OCI-LY7 (cell line): Measurements from ENCODE around the gene CACNA1B. TPM values are rescaled to one million over a fixed set of nuclear protein-coding genes. Genes with fewer than 3 reads are reported as not detected.
"Not testable (repeated sequence)": the region's sequence is repeated elsewhere in the genome, so short reads cannot be mapped to it uniquely, and the experiment has no call there.

ENCODE experiments used
- BruUV-seq: library from RNA; stranded (reverse); fragments of 400-500 nt; replicated peaks from 2 replicates; lab custom pipeline; 2021; lab: Mats Ljungman, UMichigan
- CTCF ChIA-PET: fragments of 300-600 bp; sonication (Branson Sonifier 250); formaldehyde crosslinking; loops from one replicate; lab custom pipeline; 2022; ENCODE audit warnings: antibody characterized with exemption; ENCODE audit not compliant: unreplicated experiment; lab: Charles Lee
- POLR2A ChIA-PET: fragments of 300-600 bp; sonication (Branson Sonifier 250); formaldehyde crosslinking; loops from one replicate; lab custom pipeline; 2022; ENCODE audit warnings: antibody characterized with exemption; lab: Charles Lee
- DNase-seq: peaks from one replicate; pipeline ENCODE4 v3.0.0-alpha.2; 2015; ENCODE audit warnings: low spot score
- H2AFZ ChIP-seq: fragments of 200-600 bp; sonication (generic), shearing (Covaris generic); 2 replicates; pipeline ENCODE4 v1.6.1; 2014; ENCODE audit warnings: mild to moderate bottlenecking, antibody characterized with exemption, low read length, moderate library complexity
- H3K27ac ChIP-seq: fragments of 200-600 bp; sonication (generic); 2 replicates; pipeline ENCODE4 v1.5.1; 2014; ENCODE audit warnings: mixed run types, low read depth, mild to moderate bottlenecking, moderate library complexity, low read length, inconsistent platforms; ENCODE audit not compliant: poor library complexity, severe bottlenecking
- H3K36me3 ChIP-seq: fragments of 200-600 bp; sonication (generic); 2 replicates; pipeline ENCODE4 v1.6.1; 2014; ENCODE audit warnings: mild to moderate bottlenecking, antibody characterized with exemption, low read length, moderate library complexity, mixed read lengths; ENCODE audit not compliant: insufficient read depth
- H3K4me1 ChIP-seq: fragments of 200-600 bp; sonication (generic); 2 replicates; pipeline ENCODE4 v1.5.1; 2014; ENCODE audit warnings: mild to moderate bottlenecking, low read length; ENCODE audit not compliant: insufficient read depth, poor library complexity, severe bottlenecking
- H3K4me2 ChIP-seq: fragments of 200-600 bp; sonication (generic); 2 replicates; pipeline ENCODE4 v1.6.1; 2014; ENCODE audit warnings: mild to moderate bottlenecking, low read length
- H3K4me3 ChIP-seq: fragments of 200-600 bp; sonication (generic); 2 replicates; pipeline ENCODE4 v1.5.1; 2014; ENCODE audit warnings: mild to moderate bottlenecking, low read depth, low read length; ENCODE audit not compliant: poor library complexity, severe bottlenecking
- H3K79me2 ChIP-seq: fragments of 200-600 bp; sonication (generic); 2 replicates; pipeline ENCODE4 v1.6.1; 2016; ENCODE audit warnings: low read depth, mild to moderate bottlenecking, low read length, moderate library complexity, mixed read lengths; ENCODE audit not compliant: insufficient read depth
- H3K9me2 ChIP-seq: fragments of 200-600 bp; sonication (generic); 2 replicates; pipeline ENCODE4 v1.6.1; 2016; ENCODE audit warnings: mild to moderate bottlenecking, low read length, mixed read lengths; ENCODE audit not compliant: insufficient read depth
- H3K9me3 ChIP-seq: fragments of 200-600 bp; sonication (generic); 2 replicates; pipeline ENCODE4 v1.6.1; 2014; ENCODE audit warnings: mild to moderate bottlenecking, mixed run types, low read length, mixed read lengths
- H4K20me1 ChIP-seq: fragments of 200-600 bp; sonication (generic); 2 replicates; pipeline ENCODE4 v1.6.1; 2014; ENCODE audit warnings: mild to moderate bottlenecking, antibody characterized with exemption, low read length, moderate library complexity, mixed read lengths; ENCODE audit not compliant: insufficient read depth
- intact Hi-C: fragments of 100-400 bp; cut with micrococcal nuclease; formaldehyde crosslinking; loops from one replicate; pipeline ENCODE4 v1.10.0; 2022; ENCODE audit not compliant: unreplicated experiment
- total RNA-seq, 2 experiments: library from RNA; depleted of rRNA in 1 of 2; stranded (reverse); fragments of >200 nt in 1 of 2; shearing (Covaris generic) in 1 of 2; gene quantifications; 2 replicates each; pipeline ENCODE4 v1.2.3, GENCODE V29; 2014 to 2022

The CACNA1B gene
- total RNA-seq, 2 experiments from 2014 or later, result not detected

DNA sequence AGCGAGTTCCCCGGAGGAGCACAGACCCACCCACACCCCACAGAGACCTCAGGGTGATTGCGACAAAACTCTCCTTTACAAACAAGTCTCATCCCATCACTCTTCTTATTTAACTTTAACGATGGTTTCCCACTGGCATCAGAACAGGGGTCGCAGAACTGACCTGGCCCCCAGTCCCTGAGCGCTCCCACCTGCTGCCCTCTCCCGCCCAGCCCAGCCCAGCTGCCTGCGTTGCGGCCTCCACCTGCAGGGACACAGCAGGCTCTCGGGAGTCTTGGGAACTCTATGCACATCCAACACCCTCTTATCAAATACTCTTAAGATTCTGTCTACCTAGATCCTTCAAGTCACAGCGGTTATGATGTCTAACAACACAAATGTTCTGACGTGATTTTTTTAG is 250.4 kb downstream of the CACNA1B start:
- H3K4me2 ChIP-seq, H3K9me2 ChIP-seq, DNase-seq, H3K4me1 ChIP-seq, H3K79me2 ChIP-seq, CTCF ChIA-PET, BruUV-seq, H2AFZ ChIP-seq, H3K36me3 ChIP-seq, H3K4me3 ChIP-seq, intact Hi-C loops, POLR2A ChIA-PET, H3K27ac ChIP-seq, H4K20me1 ChIP-seq: not testable (repeated sequence)
- peaks cover 17% of the 10 kb centered on the region for H3K9me3 ChIP-seq

DNA sequence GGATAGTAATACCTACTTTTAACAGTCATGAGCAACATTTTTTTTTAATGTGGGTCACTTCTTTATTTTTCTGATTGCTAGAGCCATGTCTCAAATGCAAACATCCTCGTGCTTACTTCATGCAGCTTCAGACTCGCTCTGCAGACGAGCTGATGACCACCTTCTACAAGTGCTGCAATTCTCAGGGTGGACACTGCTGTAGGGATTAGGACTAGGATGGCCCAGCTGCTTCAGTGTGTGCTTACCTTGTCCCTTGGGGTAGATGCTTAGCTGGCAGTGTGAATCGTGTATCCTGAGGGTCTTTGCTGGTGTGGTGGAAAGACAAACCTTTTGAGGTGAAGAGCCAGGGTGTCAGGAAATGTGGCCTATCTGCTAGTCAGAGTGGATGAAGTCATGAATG is 251.7 kb downstream of the CACNA1B start:
- H3K9me3 ChIP-seq, H3K4me1 ChIP-seq, DNase-seq, POLR2A ChIA-PET, H3K79me2 ChIP-seq, intact Hi-C loops, BruUV-seq, H3K9me2 ChIP-seq, H3K4me3 ChIP-seq, CTCF ChIA-PET, H4K20me1 ChIP-seq, H3K4me2 ChIP-seq, H2AFZ ChIP-seq, H3K36me3 ChIP-seq, H3K27ac ChIP-seq: not testable (repeated sequence)

GRCh38 chr9:138132946-138133705 is 255.5 kb downstream of the CACNA1B start:
- H3K9me3 ChIP-seq, H3K27ac ChIP-seq, H3K36me3 ChIP-seq, H3K4me3 ChIP-seq, intact Hi-C loops, H3K4me1 ChIP-seq, POLR2A ChIA-PET, H3K79me2 ChIP-seq, CTCF ChIA-PET, H3K4me2 ChIP-seq, BruUV-seq, DNase-seq, H2AFZ ChIP-seq, H3K9me2 ChIP-seq, H4K20me1 ChIP-seq: not testable (repeated sequence)

DNA sequence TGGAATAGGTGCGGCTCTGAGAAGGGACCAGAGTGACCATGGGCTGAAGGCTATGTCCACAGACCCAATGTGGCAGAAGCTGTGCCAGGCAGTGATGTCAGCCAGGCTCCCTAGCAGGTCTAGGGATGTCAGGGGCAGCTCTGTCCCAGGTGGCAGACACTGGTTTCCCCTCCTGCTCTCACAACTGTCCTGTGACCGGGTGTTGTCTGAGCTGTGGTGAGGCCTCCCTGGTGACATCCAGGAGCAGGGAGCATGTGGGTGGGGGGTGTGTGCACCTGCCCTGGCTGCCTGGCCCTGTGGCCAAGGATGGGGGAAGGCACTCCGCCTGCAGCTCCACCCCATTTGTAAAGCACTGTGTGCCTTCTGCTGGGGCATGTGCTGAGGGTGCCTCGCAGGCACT is 257.0 kb downstream of the CACNA1B start:
- POLR2A ChIA-PET, CTCF ChIA-PET: not testable (repeated sequence)

DNA sequence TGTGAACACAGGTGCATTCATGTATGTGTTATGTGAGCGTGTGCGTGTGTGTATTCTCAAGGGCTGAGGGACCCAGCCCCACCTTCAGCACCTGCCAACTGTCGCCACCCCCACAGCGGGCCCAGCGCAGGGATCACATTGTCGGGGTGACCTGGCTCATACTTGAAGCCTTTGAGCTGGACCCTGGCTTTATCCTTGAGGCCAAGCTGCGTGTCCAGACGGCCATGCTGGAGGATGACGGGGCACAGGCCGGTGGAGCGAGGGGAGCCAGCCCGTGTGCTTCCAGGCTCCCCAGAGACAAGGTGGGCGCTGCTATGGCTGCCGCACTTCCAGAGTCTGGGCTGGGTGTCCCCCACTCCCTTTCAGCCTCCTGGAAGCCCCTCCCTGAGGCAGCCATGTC is 261.5 kb downstream of the CACNA1B start:
- H3K79me2 ChIP-seq, H3K4me3 ChIP-seq, H3K27ac ChIP-seq, H3K9me2 ChIP-seq, H2AFZ ChIP-seq, DNase-seq, CTCF ChIA-PET, BruUV-seq, intact Hi-C loops, H3K4me1 ChIP-seq, H4K20me1 ChIP-seq, H3K4me2 ChIP-seq, POLR2A ChIA-PET, H3K9me3 ChIP-seq, H3K36me3 ChIP-seq: not testable (repeated sequence)

More for the DNA sequence above, 257.0 kb downstream of the CACNA1B start:
- intact Hi-C loops, H2AFZ ChIP-seq, H3K9me2 ChIP-seq, H4K20me1 ChIP-seq, H3K9me3 ChIP-seq, BruUV-seq, DNase-seq, H3K4me1 ChIP-seq, H3K4me3 ChIP-seq, H3K36me3 ChIP-seq, H3K27ac ChIP-seq, H3K79me2 ChIP-seq, H3K4me2 ChIP-seq: not testable (repeated sequence)

- H3K4me3 ChIP-seq, H3K9me2 ChIP-seq, H3K79me2 ChIP-seq, H3K36me3 ChIP-seq, CTCF ChIA-PET, H3K27ac ChIP-seq, H3K4me2 ChIP-seq, H3K4me1 ChIP-seq, H2AFZ ChIP-seq, H4K20me1 ChIP-seq, POLR2A ChIA-PET, DNase-seq, H3K9me3 ChIP-seq, intact Hi-C loops, BruUV-seq: not testable (repeated sequence)
These were observed 263.4 kb downstream of the CACNA1B start for GRCh38 chr9:138140980-138141379.
